Testis (tissue), 3 donors: ENCODE data around the gene KAT8. TPM values are rescaled to one million over a fixed set of nuclear protein-coding genes. Genes with fewer than 3 reads are reported as not detected.

Experiments
- DNase-seq: peaks from one replicate; pipeline ENCODE4 v3.0.0-alpha.2; 2019
- H3K27ac ChIP-seq, 2 donors: fragments of 200-600 bp; sonication (generic); one replicate each; pipeline ENCODE4 v1.5.1; 2019
- H3K27me3 ChIP-seq: fragments of 200-600 bp; sonication (generic); one replicate; pipeline ENCODE4 v1.5.1; 2019
- H3K36me3 ChIP-seq: fragments of 200-600 bp; sonication (generic); one replicate; pipeline ENCODE4 v1.5.1; 2017; ENCODE audit warnings: low read depth; ENCODE audit errors: missing control alignments
- H3K4me1 ChIP-seq: fragments of 200-600 bp; sonication (generic); one replicate; pipeline ENCODE4 v1.5.1; 2019
- H3K4me3 ChIP-seq, 2 donors: fragments of 200-600 bp; sonication (generic); one replicate each; pipeline ENCODE4 v1.5.1; 2017 to 2019
- H3K9me3 ChIP-seq: fragments of 200-600 bp; sonication (generic); one replicate; pipeline ENCODE4 v1.5.1; 2017
- POLR2A ChIP-seq: fragments of 450-650 bp; IDR thresholded peaks from one replicate; pipeline ENCODE4 v1.6.1; 2017; ENCODE audit warnings: antibody characterized with exemption, mild to moderate bottlenecking, moderate library complexity
- WGBS, 2 donors: methylation state at CpG; one replicate each; pipeline ENCODE4 v1.1.5; 2018; 5-methylcytosine and 5-hydroxymethylcytosine counted together
- intact Hi-C: fragments of 100-400 bp; cut with DNase I; formaldehyde crosslinking; loops from one replicate; pipeline ENCODE4 v1.15.1; 2023; ENCODE audit warnings: low total_unique reads
- polyA plus RNA-seq: library from polyadenylated mRNA; stranded (reverse); fragments of 350-450 nt; fragmentation: Illumina TruSeq; extraction: RNeasy Lipid Tissue Mini Kit (QIAGEN cat#74804); gene quantifications from one replicate; pipeline ENCODE4 v1.2.3, GENCODE V29; 2014; ENCODE audit warnings: low read depth, low replicate concordance; ENCODE audit not compliant: insufficient read depth
- total RNA-seq, 2 donors: library from RNA; depleted of rRNA; stranded (reverse); fragments of >200 nt; gene quantifications; one replicate each; pipeline ENCODE4 v1.2.3, GENCODE V29; 2016
- TF ChIP-seq, protein P1 (sequence below), 3 experiments: fragments of 450-650 bp in 2 of 3; fragments of 200-600 bp in 1 of 3; sonication (generic) in 1 of 3; IDR thresholded peaks; one replicate each; pipeline ENCODE4 v1.5.1; 2016 to 2019; ENCODE audit warnings: antibody characterized with exemption in 3 of 3, mild to moderate bottlenecking in 2 of 3, moderate library complexity in 1 of 3

KAT8 gene
- total and polyA plus RNA-seq, 3 donors from 2014 or later = 86.0 to 111 (median 96.9) TPM

DNA sequence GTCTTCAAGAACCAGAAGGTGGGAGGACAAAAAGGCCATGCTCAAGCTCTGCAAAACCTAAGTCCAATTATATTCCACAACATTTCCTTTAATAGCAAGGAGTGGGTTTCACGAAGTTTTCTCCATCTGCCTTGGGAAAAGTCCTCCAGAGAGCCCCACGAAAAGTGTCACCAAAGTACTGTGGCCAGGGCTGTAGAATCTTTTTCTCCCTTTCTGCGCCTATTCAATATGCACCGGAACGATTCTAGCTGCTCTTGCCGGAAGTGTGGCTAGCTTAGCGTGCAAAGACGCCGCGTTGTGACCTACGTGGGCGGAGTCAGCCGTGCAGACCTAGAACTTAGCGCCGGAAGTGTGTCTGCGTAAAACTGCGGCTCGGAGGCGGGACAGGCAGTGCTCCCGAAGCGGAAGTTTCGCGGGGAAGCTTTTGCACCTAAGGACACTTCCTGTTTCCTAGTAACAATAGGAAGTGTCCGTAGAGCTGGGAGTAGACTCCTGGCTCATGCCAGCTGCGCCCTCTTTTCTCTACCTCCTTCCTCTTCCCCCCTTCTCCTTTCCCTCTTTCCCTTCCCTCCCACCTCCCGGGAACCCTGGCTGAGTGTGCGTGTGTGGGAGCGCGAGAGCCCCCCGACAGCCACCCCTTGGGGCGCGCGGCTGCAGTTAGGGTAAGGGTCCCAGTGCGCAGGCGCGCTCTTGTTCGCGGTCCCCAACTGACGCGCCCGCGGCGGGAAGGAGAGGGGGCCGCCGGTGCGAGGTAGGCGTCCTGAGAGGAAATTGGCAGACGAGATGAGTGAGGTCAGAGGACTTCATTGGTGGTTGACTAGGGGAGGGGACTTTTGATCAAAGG lies 43.3 kb upstream of the KAT8 start, which contains the start of the genes ZNF646 and ZNF668:
Gene ZNF646, plus strand, starts transcription at position 453 of the 844 bp plus-strand sequence. CDS start 1,903 bp downstream, outside the sequence.
Gene ZNF668, minus strand, starts transcription at position 271 of the 844 bp plus-strand sequence. CDS start 9,781 bp downstream, outside the sequence.
- intact Hi-C loops = no loop called here
- H3K27me3 ChIP-seq = no peaks in the 10 kb centered on the region
- WGBS, 2 donors = 0 to 1% methylated on average over 47 to 48 of the region's 48 CpGs
- no peak for TF ChIP-seq POLR2A
- TF ChIP-seq, protein P1, sequence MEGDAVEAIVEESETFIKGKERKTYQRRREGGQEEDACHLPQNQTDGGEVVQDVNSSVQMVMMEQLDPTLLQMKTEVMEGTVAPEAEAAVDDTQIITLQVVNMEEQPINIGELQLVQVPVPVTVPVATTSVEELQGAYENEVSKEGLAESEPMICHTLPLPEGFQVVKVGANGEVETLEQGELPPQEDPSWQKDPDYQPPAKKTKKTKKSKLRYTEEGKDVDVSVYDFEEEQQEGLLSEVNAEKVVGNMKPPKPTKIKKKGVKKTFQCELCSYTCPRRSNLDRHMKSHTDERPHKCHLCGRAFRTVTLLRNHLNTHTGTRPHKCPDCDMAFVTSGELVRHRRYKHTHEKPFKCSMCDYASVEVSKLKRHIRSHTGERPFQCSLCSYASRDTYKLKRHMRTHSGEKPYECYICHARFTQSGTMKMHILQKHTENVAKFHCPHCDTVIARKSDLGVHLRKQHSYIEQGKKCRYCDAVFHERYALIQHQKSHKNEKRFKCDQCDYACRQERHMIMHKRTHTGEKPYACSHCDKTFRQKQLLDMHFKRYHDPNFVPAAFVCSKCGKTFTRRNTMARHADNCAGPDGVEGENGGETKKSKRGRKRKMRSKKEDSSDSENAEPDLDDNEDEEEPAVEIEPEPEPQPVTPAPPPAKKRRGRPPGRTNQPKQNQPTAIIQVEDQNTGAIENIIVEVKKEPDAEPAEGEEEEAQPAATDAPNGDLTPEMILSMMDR (IDR thresholded peaks at IDR 0.05) = no peak
- H3K4me3 ChIP-seq = peak within 1 kb of the TSS; percentile 98 to 99
- no peaks in the 10 kb centered on the region for H3K9me3 ChIP-seq
- H3K36me3 ChIP-seq = no peaks in the 10 kb centered on the region
- peak within 1 kb of the TSS; percentile 90 to 94 for H3K27ac ChIP-seq
- H3K4me1 ChIP-seq = peaks cover 16% of the 10 kb centered on the region
- peak; percentile 100 for DNase-seq

DNA sequence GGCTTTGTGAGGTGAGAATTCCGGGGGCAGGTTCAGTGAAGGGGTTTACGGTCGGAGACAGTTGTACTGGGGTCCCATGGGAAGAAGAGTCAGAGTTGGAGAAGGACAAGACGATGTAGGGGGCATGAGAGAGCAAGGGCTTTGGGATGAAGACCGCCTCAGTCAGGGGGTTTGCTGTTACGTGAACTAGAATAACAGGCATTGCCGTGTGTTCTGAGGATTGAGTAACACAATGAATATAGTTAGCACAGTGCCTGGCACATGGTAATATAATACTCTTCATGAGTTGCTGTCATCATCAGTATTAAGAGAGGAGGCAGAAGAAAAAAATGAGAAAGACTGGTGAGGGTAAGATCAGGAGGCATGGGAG lies 42.7 kb upstream of the KAT8 start:
- Histone ChIP-seq H3K4me1 (peaks cover 16% of the 10 kb centered on the region), H3K36me3 (no peaks in the 10 kb centered on the region), H3K9me3 (no peaks in the 10 kb centered on the region), H3K4me3 (peak overlapping the region; percentile 98 to 99), H3K27ac (peak overlapping the region; percentile 84 to 94), H3K27me3 (no peaks in the 10 kb centered on the region)
- DNase-seq = no peak
- intact Hi-C loops = no loop called here
- WGBS, 2 donors = 1% methylated on average over 7 of the region's 7 CpGs
- TF ChIP-seq, protein P1 (IDR thresholded peaks at IDR 0.05) = no peak
- no peak for TF ChIP-seq POLR2A

DNA sequence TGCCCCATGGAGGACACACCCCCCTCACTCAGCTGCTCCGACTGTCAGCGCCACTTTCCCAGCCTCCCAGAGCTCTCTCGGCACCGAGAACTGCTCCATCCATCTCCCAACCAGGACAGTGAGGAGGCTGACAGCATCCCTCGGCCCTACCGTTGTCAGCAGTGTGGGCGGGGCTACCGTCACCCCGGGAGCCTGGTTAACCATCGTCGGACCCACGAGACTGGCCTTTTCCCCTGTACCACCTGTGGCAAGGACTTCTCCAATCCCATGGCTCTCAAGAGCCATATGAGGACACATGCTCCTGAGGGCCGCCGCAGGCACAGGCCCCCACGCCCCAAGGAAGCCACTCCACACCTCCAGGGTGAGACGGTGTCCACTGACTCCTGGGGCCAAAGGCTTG lies 41.1 kb upstream of the KAT8 start:
- Histone ChIP-seq H3K4me1 (peaks cover 16% of the 10 kb centered on the region), H3K4me3 (no peak overlapping the region), H3K27me3 (no peaks in the 10 kb centered on the region), H3K36me3 (no peaks in the 10 kb centered on the region), H3K27ac (no peak overlapping the region), H3K9me3 (no peaks in the 10 kb centered on the region)
- intact Hi-C loops = no loop called here
- no peak for DNase-seq
- TF ChIP-seq, protein P1 (IDR thresholded peaks at IDR 0.05) = no peak
- TF ChIP-seq POLR2A = no peak
- WGBS, 2 donors = 70 to 81% methylated on average over 13 to 16 of the region's 16 CpGs

DNA sequence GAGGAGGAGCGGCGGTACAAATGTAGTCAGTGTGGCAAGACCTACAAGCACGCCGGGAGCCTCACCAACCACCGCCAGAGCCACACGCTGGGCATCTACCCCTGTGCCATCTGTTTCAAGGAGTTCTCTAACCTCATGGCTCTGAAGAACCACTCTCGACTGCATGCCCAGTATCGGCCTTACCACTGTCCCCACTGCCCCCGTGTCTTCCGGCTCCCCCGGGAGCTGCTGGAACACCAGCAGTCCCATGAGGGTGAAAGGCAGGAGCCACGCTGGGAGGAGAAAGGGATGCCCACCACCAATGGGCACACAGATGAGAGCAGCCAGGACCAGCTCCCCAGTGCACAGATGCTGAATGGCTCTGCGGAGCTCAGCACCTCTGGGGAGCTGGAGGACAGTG lies 40.4 kb upstream of the KAT8 start:
- H3K27me3 ChIP-seq = no peaks in the 10 kb centered on the region
- TF ChIP-seq POLR2A = no peak
- TF ChIP-seq, protein P1 (IDR thresholded peaks at IDR 0.05) = no peak
- no peaks in the 10 kb centered on the region for H3K9me3 ChIP-seq
- no peak overlapping the region for H3K4me3 ChIP-seq
- intact Hi-C loops = no loop called here
- H3K27ac ChIP-seq = no peak overlapping the region
- 91% methylated on average over 13 of the region's 13 CpGs; no CpG with 5 or more reads in 1 of the 2 donors for WGBS, 2 donors
- no peak for DNase-seq
- no peaks in the 10 kb centered on the region for H3K36me3 ChIP-seq
- H3K4me1 ChIP-seq = peaks cover 12% of the 10 kb centered on the region
